Neural progenitor cell (in vitro differentiated cells): ENCODE results near the gene DVL1.

Experiments used
- CTCF ChIP-seq: fragments of 200-600 bp; sonication (generic); IDR thresholded peaks from 2 replicates; pipeline ENCODE4 v1.5.1; 2017; ENCODE audit warnings: antibody characterized with exemption, mild to moderate bottlenecking
- EZH2phosphoT487 ChIP-seq: fragments of 200-600 bp; sonication (generic); IDR thresholded peaks from 2 replicates; pipeline ENCODE4 v1.6.1; 2017; ENCODE audit warnings: antibody characterized with exemption

GRCh38 chr1:1291548-1292441 lies 57.4 kb downstream of the DVL1 start:
- peak; percentile 69 for TF ChIP-seq CTCF
- no peak for TF ChIP-seq EZH2phosphoT487
